Right lobe of liver (tissue), 6 donors: Measurements from ENCODE around the gene HLA-DMB. TPM values are rescaled to one million over a fixed set of nuclear protein-coding genes. Genes with fewer than 3 reads are reported as not detected.

ENCODE experiments used
- ATAC-seq, 4 donors: fragments of 200-7000 bp; cut with Tn5 transposase; one replicate each; pipeline ENCODE4 v1.9.1; 2020; ENCODE audit warnings: mild to moderate bottlenecking in 4 of 4, moderate library complexity in 4 of 4
- DNase-seq, 3 donors: peaks; one replicate each; pipeline ENCODE4 v3.0.0-alpha.2; 2020
- H3K27ac ChIP-seq, 3 donors: fragments of 200-600 bp; one replicate each; pipeline ENCODE4 v1.8.0; 2022
- H3K27me3 ChIP-seq, 2 donors: fragments of 200-600 bp; one replicate each; pipeline ENCODE4 v1.8.0; 2022
- H3K36me3 ChIP-seq, 4 donors: fragments of 200-600 bp; sonication (generic) in 1 of 4; one replicate each; pipeline versions ENCODE4 v1.5.1 to v1.8.0; 2017 to 2022; ENCODE audit warnings: control low read depth in 1 of 4
- H3K4me1 ChIP-seq, 4 donors: fragments of 200-600 bp; sonication (generic) in 1 of 4; one replicate each; pipeline versions ENCODE4 v1.5.1 to v1.8.0; 2017 to 2022; ENCODE audit warnings: control low read depth in 1 of 4
- H3K4me3 ChIP-seq, 3 donors: fragments of 200-600 bp; one replicate each; pipeline ENCODE4 v1.8.0; 2022
- H3K9me3 ChIP-seq, 4 donors: fragments of 200-600 bp; sonication (generic) in 1 of 4; one replicate each; pipeline versions ENCODE4 v1.5.1 to v1.8.0; 2017 to 2022; ENCODE audit warnings: control low read depth in 1 of 4
- CTCF ChIP-seq, 4 donors: fragments of 200-600 bp in 3 of 4; fragments of 450-650 bp in 1 of 4; IDR thresholded peaks; one replicate each; pipeline versions ENCODE4 v1.5.1 to v1.8.0; 2016 to 2022; ENCODE audit warnings: antibody characterized with exemption in 4 of 4, mild to moderate bottlenecking in 2 of 4
- POLR2A ChIP-seq: fragments of 450-650 bp; IDR thresholded peaks from one replicate; pipeline ENCODE4 v1.6.1; 2017; ENCODE audit warnings: antibody characterized with exemption, mild to moderate bottlenecking
- WGBS: methylation state at CpG from one replicate; pipeline ENCODE4 v1.1.6; 2018; ENCODE audit warnings: low coverage, low lambda C conversion rate; ENCODE audit not compliant: insufficient coverage; ENCODE audit errors: missing lambda C conversion rate; 5-methylcytosine and 5-hydroxymethylcytosine counted together
- intact Hi-C, 2 donors: fragments of 100-400 bp; cut with DNase I; formaldehyde crosslinking; loops; one replicate each; pipeline versions ENCODE4 v1.11.2 to v1.14.1; 2022
- total RNA-seq, 6 experiments: library from RNA; depleted of rRNA in 2 of 6; stranded (reverse); fragments of >200 nt in 2 of 6; fragmentation: NEBNext Ultra II Directional in 3 of 6; extraction: Animal tissue kit (Norgen Biotek cat#: 25700) in 3 of 6; gene quantifications; one replicate each; pipeline versions ENCODE4 v1.1.0 to v1.2.4, GENCODE V29; 2016 to 2023
- donor health status: DM: no; HTN: yes; CAD: no.
- donor health status: DM: no; HTN: no; CAD: no.
- donor health status: DM: no; HTN: no; CAD: no.
- donor health status: DM: no; HTN: yes; CAD: no.
- donor health status: DM: no; HTN: yes; CAD: no.

Gene HLA-DMB
- total RNA-seq, 6 experiments from 2014 or later, result 1.8 to 22.0 (median 6.5) TPM

- no peak for ATAC-seq
- whole genome bisulfite sequencing, result 45% methylated on average over 2 of the region's 2 CpGs
These were observed 35.8 kb downstream of the HLA-DMB start for GRCh38 chr6:32905078-32905477.

DNA sequence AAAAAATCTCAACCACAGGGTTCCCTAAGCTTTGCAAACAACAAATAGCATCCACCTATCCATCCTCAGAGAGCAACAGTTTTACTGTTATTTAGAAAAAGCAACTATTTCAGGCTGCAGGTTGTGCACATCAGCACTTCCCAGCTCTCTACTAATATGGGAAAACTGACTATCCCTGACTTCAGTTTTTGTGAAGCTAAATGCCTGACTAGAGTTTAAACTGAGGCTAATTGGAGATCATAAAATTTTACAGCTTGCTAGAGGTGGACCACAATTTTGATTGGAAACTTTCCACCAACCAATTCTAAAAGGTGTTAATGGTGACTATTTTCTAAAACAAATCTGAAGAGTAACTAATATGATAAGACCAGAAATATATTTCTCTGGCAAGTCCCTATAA lies 36.9 kb downstream of the HLA-DMB start:
- DNase-seq (no peak), ATAC-seq (no peak)
- H3K27me3 ChIP-seq, result no peaks in the 10 kb centered on the region
- no peaks in the 10 kb centered on the region for H3K9me3 ChIP-seq
- intact Hi-C loops, result no loop called here
- no peak overlapping the region for H3K4me3 ChIP-seq
- H3K27ac ChIP-seq, result no peak overlapping the region
- TF ChIP-seq CTCF (IDR thresholded peaks at IDR 0.05) (no peak), POLR2A (no peak)
- H3K36me3 ChIP-seq, result no peaks in the 10 kb centered on the region
- H3K4me1 ChIP-seq, result no peaks in the 10 kb centered on the region

More at GRCh38 chr6:32905078-32905477, 35.8 kb downstream of the HLA-DMB start:
- no peak for DNase-seq
- H3K27ac ChIP-seq, result no peak overlapping the region
- TF ChIP-seq POLR2A (no peak), CTCF (IDR thresholded peaks at IDR 0.05) (no peak)
- H3K4me3 ChIP-seq, result no peak overlapping the region
- H3K9me3 ChIP-seq, result no peaks in the 10 kb centered on the region
- intact Hi-C loops, result no loop called here
- no peaks in the 10 kb centered on the region for H3K4me1 ChIP-seq
- H3K27me3 ChIP-seq, result no peaks in the 10 kb centered on the region
- H3K36me3 ChIP-seq, result no peaks in the 10 kb centered on the region

DNA sequence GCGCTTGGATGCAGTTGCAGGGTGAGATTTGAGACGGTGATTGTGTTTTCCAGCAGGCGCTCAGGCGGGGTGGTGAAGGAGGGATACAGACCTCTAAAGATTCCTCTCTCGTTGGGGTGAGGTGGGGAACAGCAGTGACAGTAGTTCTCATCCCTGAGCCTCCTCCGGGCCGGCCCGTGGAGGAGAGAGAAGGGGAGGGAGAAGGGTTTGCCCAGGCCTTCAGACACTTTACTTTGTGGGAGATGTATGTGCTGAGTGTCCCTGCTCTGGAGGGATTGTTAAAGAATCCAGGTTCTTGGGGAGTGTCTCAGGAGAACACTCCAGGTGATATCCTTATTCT lies 45.9 kb downstream of the HLA-DMB start:
- WGBS, result 0% methylated on average over 6 of the region's 8 CpGs
- peak; percentile 13 to 23 (median 18) for ATAC-seq
- peak overlapping the region; percentile 69 to 88 (median 86) for H3K27ac ChIP-seq

DNA sequence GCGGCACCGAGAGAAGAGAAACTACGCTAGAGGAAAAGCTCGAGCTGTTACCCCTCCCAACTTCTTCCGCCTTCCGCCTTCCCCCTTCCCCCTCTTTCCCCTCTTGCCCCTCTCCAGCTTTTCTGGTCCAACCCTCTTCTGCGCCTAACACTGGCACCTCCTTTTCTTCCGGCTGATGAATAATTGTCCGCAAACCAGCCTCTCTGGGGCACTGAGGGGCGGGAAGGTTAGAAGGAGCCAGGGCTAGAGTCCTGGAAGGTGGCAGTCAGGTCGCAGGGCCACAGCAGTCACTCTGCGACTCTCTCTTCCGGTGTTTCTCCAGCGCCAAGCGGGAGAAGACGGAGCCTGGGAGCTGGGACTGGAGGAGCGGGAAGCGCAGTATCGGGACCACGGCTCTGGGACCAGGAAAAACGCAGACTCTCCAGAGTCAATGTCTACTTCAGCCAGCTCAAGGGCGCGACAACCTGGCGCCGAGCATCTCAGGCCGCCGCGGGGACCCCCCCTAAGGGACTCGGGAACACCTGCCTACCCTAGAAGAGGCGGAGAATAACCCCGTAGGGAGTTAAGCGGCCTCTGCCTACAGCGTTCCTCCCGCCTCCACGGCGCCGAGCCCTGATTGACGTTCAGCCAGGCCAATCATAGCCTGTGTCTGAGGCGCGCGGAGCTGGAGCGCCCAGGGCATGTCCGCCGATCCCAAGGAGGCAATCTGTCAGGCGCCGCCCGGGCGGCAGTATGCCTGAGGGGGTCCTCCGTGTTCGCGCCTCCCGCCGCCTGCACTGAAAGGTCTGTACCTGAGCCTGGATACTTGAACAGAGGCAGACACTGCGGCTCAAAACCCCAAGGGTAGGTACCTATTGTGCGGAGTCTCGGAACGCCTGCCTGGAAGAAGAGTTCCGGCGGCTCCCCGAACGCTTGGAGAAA lies 46.5 kb downstream of the HLA-DMB start:
- ATAC-seq (peak; percentile 100), DNase-seq (peak; percentile 94 to 97 (median 96))
- no peaks in the 10 kb centered on the region for H3K27me3 ChIP-seq
- no peaks in the 10 kb centered on the region for H3K9me3 ChIP-seq
- 0% methylated on average over 27 of the region's 61 CpGs for WGBS
- intact Hi-C loops, result no loop called here
- H3K36me3 ChIP-seq, result no peaks in the 10 kb centered on the region
- peak overlapping the region; percentile 69 to 88 (median 86) for H3K27ac ChIP-seq
- H3K4me1 ChIP-seq, result peaks cover 0 to 6% (median 2%) of the 10 kb centered on the region in 4 donors
- TF ChIP-seq POLR2A (peak; percentile 76), CTCF (IDR thresholded peaks at IDR 0.05) (no peak)
- peak overlapping the region; percentile 69 to 84 (median 75) for H3K4me3 ChIP-seq

More for the DNA sequence above, 45.9 kb downstream of the HLA-DMB start:
- TF ChIP-seq CTCF (IDR thresholded peaks at IDR 0.05), result no peak
- TF ChIP-seq POLR2A, result no peak
- no peak for DNase-seq
- intact Hi-C loops, result no loop called here
- Histone ChIP-seq H3K36me3 (no peaks in the 10 kb centered on the region), H3K4me3 (peak overlapping the region; percentile 69 to 84 (median 75)), H3K27me3 (no peaks in the 10 kb centered on the region), H3K4me1 (peaks cover 0 to 6% (median 2%) of the 10 kb centered on the region in 4 donors), H3K9me3 (no peaks in the 10 kb centered on the region)
